G401.6 (cell line): Measurements from ENCODE around the gene DLGAP1.

ENCODE experiments used
- FAIRE-seq: peaks from 2 replicates; lab custom pipeline; 2012; peaks lifted over from hg19 to GRCh38; lab: Jason Lieb, UNC

Gene DLGAP1

GRCh38 chr18:4238966-4239365, 216.1 kb downstream of the DLGAP1 start:
- FAIRE-seq, result no peak

DNA sequence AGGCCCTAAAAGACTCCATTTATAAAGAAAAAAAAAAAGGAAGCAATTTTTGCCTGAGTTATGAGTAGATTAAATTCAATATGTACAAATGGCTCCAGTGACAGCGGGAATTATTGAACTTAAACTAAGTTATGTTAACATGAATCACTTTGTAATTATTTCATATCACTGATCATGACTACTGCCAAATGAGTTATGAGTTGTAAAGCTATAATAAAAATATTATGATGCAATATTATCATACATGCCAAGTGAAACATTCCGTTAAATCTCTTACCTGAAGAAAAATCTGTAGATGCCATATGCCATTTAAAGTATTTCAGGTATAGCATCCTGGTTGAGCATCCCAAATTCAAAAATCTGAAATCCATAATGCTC, 217.5 kb downstream of the DLGAP1 start:
- FAIRE-seq, result no peak

GRCh38 chr18:4236940-4237663, 218.0 kb downstream of the DLGAP1 start:
- no peak for FAIRE-seq

DNA sequence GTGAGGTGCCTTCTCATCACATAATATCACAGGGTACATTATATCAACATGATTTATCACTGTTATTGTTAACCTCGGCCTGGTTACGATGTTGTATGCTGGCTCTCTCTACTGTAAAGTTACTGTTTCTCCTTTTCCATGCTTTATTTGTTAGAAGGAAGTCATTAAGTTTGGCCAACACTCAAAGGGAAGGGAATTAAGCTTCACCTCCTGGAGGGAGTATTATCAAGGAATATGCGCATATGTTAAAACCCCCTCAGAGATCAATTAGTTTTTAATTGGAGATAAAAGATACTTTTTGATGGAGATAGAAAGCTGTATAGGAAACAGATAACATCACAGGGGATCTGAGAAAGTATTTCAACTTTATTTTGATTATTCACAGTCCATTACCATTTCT, 221.6 kb downstream of the DLGAP1 start:
- no peak for FAIRE-seq

DNA sequence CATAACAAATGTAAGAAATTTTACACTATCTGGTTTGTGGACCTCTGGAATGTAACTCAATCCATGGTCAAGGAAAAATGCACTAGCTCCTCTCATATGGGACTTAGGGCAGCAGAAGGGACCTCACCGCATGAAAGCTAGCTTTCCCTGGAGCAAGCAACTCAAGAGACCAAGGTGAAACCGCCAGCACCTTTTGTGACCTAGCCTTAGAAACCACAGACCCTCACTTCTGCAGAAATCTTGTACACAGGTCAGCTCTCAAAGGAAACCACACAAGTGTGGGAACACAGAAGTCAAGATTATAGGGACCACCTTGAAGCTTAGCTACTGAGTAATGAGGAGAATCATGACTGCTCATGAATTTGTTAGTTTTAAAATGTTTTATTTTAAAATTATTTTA, 222.5 kb downstream of the DLGAP1 start:
- no peak for FAIRE-seq

DNA sequence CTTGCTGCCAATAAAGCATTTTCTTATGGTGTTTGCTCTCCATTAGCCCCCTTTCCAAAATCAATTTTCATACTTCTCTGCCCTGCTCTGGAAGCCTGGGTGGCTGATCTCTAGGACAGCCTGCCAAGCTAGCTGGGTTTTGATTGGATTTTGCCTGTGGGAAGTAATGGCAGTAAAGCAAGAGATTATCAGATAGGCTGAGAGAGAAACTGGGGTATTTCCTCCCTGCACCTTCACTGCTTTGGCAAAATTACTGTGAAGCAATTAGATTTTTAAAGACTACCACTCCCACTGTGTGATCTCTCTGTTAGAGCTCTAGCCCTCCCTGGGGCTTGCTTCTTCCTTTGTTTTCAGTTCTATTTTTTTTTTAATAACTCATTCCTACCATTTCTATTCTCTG, 223.8 kb downstream of the DLGAP1 start:
- FAIRE-seq, result no peak

DNA sequence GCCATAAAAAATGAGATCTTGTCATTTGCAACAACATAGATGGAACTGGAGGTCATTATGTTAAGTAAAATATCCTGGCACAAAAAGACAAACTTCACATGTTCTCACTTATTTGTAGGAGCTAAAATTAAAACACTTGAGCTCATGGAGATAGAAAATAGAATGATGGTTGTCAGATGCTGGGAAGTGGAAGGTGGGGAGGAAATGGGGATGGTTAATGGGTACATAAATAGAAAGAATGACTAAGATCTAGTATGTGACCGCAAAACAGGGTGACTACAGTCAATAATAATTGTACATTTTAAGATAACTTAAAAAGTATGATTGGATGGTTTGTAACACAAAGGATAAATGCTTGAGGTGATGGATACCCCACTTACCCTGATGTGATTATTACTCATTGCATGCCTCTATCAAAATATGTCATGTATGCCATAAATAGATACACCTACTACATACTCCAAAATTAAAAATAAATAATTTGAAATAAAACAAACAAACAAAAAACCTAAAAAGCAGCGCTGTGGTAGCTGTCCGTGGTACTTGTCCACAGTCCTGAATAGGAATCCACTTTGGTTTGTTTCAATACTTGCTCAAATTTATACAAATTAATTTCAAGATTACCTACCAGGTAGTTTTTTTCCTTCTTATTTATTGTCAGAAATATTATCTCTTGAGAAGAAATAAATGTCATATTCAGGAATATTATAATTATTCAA, 224.5 kb downstream of the DLGAP1 start:
- FAIRE-seq, result no peak

GRCh38 chr18:4224031-4224704, 230.9 kb downstream of the DLGAP1 start:
- no peak for FAIRE-seq

GRCh38 chr18:4211111-4211837, 243.8 kb downstream of the DLGAP1 start:
- no peak for FAIRE-seq

GRCh38 chr18:4208366-4208765, 246.7 kb downstream of the DLGAP1 start:
- FAIRE-seq, result no peak

- FAIRE-seq, result no peak
These were observed 247.6 kb downstream of the DLGAP1 start for GRCh38 chr18:4207383-4207985.

DNA sequence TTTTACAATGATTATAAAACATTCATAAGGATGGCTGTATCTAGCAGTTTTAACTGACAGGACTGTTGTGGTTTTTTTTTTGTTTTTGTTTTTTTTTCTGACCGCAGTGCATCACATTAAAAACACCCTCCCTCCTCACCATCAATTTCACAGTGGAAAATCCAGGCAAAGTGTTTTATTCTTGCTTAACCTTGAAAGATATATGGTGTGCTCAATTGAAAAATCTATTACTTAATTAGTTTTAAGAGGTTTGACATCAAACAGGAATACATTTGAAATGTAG, 250.7 kb downstream of the DLGAP1 start:
- FAIRE-seq, result no peak

GRCh38 chr18:4203568-4204437, 251.3 kb downstream of the DLGAP1 start:
- no peak for FAIRE-seq

- peak; percentile 88 for FAIRE-seq
These were observed 254.7 kb downstream of the DLGAP1 start for GRCh38 chr18:4200399-4200798.

DNA sequence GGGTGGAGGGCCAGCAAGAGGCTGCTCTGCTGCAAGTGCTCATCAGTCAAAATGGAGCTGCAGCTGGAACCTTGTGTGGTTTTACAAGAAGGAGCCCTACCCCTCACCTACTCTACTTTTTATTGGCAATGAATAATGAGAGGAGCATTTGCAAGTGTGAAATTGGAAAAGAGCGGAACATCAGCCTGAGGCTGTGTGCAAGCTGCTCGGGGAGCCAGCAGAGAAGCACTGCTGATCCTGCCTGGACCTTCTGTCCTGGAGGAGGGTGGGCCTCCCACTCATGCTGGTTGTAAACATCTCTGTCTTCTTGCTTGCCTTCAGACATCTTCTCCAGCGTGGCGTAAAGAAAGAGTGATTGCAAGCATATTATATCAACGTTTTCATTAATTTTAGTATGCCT, 256.2 kb downstream of the DLGAP1 start:
- FAIRE-seq, result no peak

DNA sequence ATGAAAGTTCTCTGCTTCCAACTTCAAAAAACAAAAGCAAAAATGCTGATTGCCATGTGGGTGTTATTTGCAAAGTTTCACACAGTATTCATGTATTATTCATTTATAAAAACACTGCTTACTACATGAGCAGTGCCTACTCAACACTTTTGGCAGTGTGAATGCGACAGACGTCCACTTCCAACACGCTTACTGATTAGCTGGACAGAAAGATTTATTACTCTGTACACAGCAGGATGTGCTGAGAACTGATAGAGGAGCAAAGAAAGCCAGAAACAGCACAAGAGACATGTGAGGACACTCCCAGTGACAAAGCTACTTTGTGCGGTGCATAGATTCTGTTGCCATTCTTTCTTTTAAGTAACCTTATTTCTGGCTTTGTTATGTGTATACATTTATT, 258.8 kb downstream of the DLGAP1 start:
- no peak for FAIRE-seq

DNA sequence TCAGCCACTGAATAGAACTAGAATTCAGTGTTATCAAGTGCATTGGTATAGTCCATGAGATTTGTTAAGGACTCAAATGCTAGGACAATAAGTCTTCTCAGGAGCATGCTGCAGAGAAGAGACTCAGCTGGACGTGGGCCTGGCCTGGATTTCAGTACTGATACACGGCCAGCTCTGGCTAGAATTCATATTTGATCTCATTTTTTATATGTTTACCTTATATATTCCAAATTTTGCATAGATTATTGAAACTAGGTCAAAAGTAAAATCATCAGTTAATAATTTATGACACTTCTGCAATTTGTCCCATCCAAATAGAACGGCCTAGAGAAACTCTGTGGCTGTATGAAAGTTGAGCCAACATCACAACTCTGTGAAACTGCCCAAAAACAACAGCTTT, 262.0 kb downstream of the DLGAP1 start:
- FAIRE-seq, result no peak

GRCh38 chr18:4181882-4182568, 273.1 kb downstream of the DLGAP1 start:
- FAIRE-seq, result no peak

- no peak for FAIRE-seq
These were observed 274.0 kb downstream of the DLGAP1 start for GRCh38 chr18:4181086-4181485.

DNA sequence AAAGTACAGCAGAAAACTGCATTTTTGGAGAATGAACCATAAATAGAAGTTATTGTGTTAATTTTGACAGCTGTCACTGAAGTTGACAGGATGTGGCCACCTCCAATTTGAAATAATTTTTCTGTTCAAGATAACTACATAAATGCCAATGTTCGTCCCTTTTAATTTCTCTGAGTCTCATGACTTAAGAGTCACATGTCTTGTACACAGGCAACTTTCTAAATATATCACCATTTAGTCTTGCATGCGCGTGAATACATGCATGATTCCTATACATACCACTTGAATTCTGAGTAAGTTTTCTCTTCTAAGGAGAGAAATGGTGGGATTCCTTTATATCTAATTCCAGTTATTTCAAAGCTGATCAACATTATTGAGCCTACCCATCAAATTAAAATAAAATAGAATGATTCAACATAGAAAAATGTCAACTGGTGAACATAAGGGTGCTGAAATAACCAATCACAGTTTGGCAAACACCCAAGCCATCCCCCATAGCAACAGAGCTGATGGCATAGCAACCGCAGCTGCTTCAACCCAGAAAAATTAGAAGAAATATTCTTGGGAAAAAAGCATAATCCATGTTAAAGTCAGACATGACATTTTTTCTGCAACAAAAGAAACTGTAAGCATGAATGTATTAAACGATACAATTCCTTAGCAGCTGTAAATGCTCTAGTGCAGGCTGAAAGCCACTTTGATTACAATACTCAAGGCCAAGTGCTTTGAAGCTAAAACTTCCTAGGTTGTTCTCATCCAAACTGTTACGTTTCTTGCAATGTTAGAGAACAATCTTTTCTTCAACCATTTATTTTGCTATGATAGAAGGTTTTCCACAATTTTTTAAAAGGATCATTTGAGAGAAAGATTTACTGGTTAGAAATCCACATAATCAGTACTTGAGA, 282.7 kb downstream of the DLGAP1 start:
- FAIRE-seq, result no peak
